ENCODE measurements around the gene SMARCA5. TPM values are rescaled to one million over a fixed set of nuclear protein-coding genes. Genes with fewer than 3 reads are reported as not detected.

The SMARCA5 gene
- total RNA-seq, 3 donors from 2014 or later: 59.2 to 66.5 (median 64.4) TPM

DNA sequence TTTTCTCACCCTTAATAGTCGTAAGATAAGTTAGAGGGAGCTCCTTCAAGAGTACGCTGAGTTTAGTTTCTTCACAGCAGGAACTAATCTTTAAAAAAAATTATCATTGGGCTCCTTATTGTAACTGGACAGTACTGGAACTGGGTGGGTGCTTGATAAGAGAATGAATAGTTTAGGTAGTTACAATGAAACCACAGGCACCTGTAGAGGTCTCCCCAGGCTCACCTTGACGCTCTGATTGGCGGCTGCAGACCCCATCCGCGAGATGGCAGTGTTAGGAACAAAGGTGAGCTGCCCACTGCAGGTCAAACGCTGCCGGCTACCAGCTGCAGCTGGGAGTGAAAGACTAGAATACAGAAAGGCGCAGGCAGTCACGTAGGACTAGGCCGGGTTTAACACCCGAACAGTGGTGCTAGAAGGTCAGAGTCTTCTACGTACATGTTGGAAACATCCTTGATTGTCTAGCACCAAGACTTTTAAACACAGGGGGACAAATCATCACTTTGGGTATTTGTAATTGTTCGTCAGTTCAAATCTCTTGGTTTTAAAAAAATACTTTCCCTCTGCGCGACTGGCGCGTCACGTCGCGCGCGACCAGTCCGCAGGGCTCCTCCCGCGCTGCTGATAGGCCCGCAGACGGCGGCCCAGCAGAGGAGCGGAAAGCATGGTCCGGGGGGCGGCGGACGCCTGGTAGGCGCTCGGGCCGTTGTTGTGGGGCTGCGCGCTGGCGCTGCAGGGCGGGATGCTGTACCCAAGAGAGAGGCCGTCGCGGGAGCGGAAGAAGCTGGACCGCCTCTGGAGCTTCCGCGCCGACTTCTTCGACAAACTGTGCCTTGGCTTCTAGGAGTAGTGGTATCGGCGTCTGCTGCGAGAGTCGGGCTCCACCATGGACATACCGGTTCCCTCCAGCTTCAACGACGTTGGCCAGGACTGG is 45.6 kb downstream of the SMARCA5 start:
- DNase-seq (peak; percentile 61), ATAC-seq (peak; percentile 91)
- H3K4me1 Mint-ChIP-seq (ENCODE audit: low read depth): peaks cover 16% of the 10 kb centered on the region
- H3K36me3 Mint-ChIP-seq (ENCODE audit: insufficient read depth): peaks cover 7% of the 10 kb centered on the region
- peak overlapping the region; percentile 84 for H3K4me3 Mint-ChIP-seq
- no peaks in the 10 kb centered on the region for H3K27me3 Mint-ChIP-seq (ENCODE audit: low read depth)
- H3K9me3 Mint-ChIP-seq: no peaks in the 10 kb centered on the region

DNA sequence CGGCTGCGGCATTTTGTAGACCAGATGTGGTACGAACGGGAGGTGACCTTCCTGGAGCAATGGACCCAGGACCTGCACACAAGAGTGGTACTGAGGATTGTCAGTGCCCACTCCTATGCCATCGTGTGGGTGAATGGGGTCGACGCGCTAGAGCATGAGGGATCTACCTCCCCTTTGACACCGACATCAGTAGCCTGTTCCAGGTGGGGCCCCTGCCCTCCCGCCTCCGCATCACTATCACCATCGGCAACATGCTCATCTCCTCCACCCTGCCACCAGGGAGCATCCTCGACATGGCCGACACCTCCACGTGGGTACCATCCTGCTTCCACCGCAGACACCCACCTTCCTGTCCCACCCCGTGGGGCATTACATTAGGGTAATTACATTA is 46.2 kb downstream of the SMARCA5 start:
- peaks cover 3% of the 10 kb centered on the region for H3K36me3 Mint-ChIP-seq (ENCODE audit: insufficient read depth)
- DNase-seq: peak; percentile 20

DNA sequence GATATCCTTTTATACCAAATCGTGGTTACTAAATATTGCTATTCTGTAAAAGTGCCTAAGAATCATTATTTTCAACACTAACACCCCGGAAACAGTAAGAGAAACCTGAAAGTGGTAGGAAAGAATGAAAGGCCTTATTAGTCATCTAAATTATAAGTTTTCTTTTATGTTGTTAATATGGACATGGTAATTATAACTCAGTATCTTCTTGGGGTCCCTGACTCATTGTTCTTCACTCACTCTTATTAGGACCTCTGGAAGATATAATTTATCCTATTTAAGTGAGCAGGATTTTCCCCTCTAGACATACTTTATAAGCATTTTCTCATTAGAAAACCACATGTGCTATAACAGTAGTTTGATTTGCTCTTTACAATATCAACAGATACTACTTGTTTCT is 51.0 kb downstream of the SMARCA5 start:
- Mint-ChIP-seq H3K27me3 (ENCODE audit: low read depth) (no peaks in the 10 kb centered on the region), H3K4me3 (no peak overlapping the region), H3K36me3 (ENCODE audit: insufficient read depth) (peaks cover 13% of the 10 kb centered on the region), H3K4me1 (ENCODE audit: low read depth) (peaks cover 7% of the 10 kb centered on the region), H3K9me3 (no peaks in the 10 kb centered on the region)
- ATAC-seq (peak; percentile 49 to 67), DNase-seq (no peak)

More for the DNA sequence above, 46.2 kb downstream of the SMARCA5 start:
- peak; percentile 9 to 13 for ATAC-seq
- Mint-ChIP-seq H3K27me3 (ENCODE audit: low read depth) (no peaks in the 10 kb centered on the region), H3K4me3 (peak overlapping the region; percentile 84), H3K4me1 (ENCODE audit: low read depth) (peaks cover 16% of the 10 kb centered on the region), H3K9me3 (no peaks in the 10 kb centered on the region)

DNA sequence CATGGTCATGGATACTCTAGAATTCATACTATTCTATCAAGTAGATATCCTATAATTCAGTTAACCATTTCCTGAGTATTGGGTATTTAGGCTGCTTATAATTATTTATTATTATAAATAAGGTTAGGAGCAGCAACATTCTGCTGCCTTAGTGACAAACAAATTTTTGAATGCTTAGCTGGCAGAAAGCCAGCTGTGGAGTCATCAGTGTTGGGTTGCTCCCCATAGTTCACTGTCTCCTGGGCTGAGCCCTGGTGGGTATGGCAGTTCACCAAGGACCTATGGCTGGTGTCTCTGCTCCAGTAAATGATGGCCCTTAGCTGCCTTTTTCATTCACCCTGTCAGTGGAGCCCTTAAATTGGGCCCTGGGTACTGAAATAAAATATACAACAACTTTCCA is 61.8 kb downstream of the SMARCA5 start:
- no peaks in the 10 kb centered on the region for H3K9me3 Mint-ChIP-seq
- no peak for ATAC-seq
- no peaks in the 10 kb centered on the region for H3K4me1 Mint-ChIP-seq (ENCODE audit: low read depth)
- no peaks in the 10 kb centered on the region for H3K27me3 Mint-ChIP-seq (ENCODE audit: low read depth)
- peaks cover 16% of the 10 kb centered on the region for H3K36me3 Mint-ChIP-seq (ENCODE audit: insufficient read depth)
- no peak overlapping the region for H3K4me3 Mint-ChIP-seq
- no peak for DNase-seq

DNA sequence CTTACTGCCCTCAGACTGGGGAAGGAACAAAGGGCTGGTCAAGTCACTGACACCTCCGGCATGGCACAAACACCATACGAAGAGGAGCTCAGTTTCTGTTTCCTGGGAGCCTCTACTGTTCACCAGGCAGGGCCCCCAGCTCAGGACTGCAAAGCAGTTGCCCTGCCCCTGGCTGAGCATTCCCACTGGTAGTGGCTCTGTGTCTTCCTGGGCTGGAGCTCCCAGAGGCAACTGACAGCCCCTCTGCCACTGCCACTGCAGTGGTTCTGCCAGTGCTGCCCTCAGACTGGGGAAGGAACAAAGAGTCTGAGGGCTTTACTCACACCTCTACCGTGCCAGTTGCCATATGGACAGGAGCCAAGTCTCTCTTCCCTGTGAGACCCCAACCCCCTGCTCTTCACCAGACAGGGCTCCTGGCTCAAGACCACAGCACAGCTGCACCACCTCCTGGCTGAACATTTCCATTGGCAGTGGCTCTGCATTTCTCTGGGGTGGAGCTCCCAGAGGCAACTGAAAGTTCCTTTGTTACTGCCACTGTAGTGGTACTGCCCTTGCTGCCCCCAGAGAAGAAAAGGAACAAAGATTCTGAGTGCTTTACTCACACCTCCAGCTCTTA is 67.9 kb downstream of the SMARCA5 start:
- H3K27me3 Mint-ChIP-seq (ENCODE audit: low read depth): no peaks in the 10 kb centered on the region
- DNase-seq (no peak), ATAC-seq (no peak)
- H3K4me3 Mint-ChIP-seq: no peak overlapping the region
- H3K4me1 Mint-ChIP-seq (ENCODE audit: low read depth): no peaks in the 10 kb centered on the region
- peaks cover 5% of the 10 kb centered on the region for H3K36me3 Mint-ChIP-seq (ENCODE audit: insufficient read depth)
- peaks cover 18% of the 10 kb centered on the region for H3K9me3 Mint-ChIP-seq

DNA sequence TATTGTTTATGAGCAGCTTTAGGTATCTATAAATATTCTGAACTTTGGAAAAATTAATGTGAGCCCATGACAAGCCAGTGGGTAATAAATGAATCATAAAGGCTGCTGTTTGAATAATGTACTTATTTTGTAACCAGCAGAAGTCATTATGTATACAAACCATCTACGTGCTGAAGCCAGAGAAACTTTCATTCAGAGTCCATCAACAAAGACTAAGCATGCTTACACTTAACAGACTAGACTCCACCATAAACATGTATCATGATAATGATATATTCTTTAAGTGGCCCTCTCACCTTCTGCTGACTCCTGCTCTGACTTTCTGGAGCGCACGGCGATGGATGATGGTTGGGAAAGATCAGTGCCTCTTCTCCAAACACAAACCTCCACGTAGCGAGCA is 72.0 kb downstream of the SMARCA5 start:
- peaks cover 31% of the 10 kb centered on the region for H3K9me3 Mint-ChIP-seq
- no peak for ATAC-seq
- H3K4me1 Mint-ChIP-seq (ENCODE audit: low read depth): no peaks in the 10 kb centered on the region

DNA sequence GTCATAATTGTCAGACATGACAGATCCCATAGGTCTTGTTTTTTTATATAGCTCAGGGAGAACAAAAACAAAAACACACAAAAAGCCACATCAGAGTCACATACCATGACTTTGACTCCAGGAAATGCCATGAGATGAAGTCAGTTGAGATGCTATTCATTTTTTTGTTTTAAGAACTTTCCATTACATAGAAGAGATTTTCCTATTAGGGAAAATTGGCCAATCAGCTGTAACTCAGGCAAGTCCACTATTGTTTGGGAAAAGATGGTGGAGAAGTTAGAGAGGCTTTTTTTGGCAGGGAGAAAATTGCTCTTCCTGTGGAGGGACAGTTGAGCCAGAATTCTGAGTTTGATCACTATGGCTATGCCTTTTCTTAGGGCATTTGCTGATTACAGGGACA is 72.6 kb downstream of the SMARCA5 start:
- Mint-ChIP-seq H3K4me3 (no peak overlapping the region), H3K9me3 (peaks cover 31% of the 10 kb centered on the region), H3K4me1 (ENCODE audit: low read depth) (no peaks in the 10 kb centered on the region), H3K36me3 (ENCODE audit: insufficient read depth) (peaks cover 4% of the 10 kb centered on the region), H3K27me3 (ENCODE audit: low read depth) (no peaks in the 10 kb centered on the region)
- no peak for DNase-seq
- ATAC-seq: no peak

More for the DNA sequence above, 72.0 kb downstream of the SMARCA5 start:
- no peak for DNase-seq
- no peaks in the 10 kb centered on the region for H3K27me3 Mint-ChIP-seq (ENCODE audit: low read depth)
- no peaks in the 10 kb centered on the region for H3K36me3 Mint-ChIP-seq (ENCODE audit: insufficient read depth)
- no peak overlapping the region for H3K4me3 Mint-ChIP-seq

DNA sequence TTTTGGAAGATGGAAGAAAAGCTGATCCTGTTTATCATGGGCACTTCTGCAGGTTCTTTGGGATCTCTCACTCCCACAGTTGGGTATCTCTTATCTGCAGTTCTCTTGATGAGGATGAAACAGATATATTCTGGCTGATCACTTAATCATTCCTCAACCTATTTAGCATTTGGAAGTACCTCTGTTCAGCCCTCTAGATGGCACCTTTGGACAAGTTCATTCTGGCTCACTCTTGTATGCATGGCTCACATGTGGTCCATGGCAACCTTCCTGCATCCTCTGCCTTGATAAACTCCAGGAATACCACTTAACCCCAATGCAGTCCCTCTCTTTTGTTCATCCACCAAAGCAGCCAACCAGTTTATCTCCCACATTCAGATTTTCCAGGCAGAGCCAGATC is 74.2 kb downstream of the SMARCA5 start:
- H3K9me3 Mint-ChIP-seq: peaks cover 28% of the 10 kb centered on the region
- DNase-seq (no peak), ATAC-seq (no peak)
- H3K27me3 Mint-ChIP-seq (ENCODE audit: low read depth): no peaks in the 10 kb centered on the region
- no peaks in the 10 kb centered on the region for H3K4me1 Mint-ChIP-seq (ENCODE audit: low read depth)
- H3K36me3 Mint-ChIP-seq (ENCODE audit: insufficient read depth): peaks cover 4% of the 10 kb centered on the region
- H3K4me3 Mint-ChIP-seq: no peak overlapping the region

DNA sequence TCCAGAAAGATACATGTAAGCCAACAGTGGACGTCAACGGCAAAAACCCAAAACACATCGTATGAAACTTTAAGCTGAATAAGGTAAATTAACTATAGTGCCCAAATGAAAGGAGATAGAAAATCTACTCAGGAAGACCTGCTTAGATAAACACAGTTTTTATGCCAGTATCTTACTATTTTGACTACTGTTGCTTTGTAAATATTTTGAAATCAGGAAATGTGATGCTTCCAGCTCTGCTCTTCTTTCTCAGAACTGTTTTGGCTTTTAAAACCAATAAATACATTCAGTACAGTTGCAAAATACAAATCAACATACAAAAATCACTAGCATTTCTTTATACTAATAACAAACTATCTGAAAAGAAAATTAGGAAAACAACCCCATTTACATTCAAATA is 83.8 kb downstream of the SMARCA5 start:
- DNase-seq (no peak), ATAC-seq (no peak)
- Mint-ChIP-seq H3K4me3 (no peak overlapping the region), H3K27me3 (ENCODE audit: low read depth) (peaks cover 5% of the 10 kb centered on the region), H3K4me1 (ENCODE audit: low read depth) (no peaks in the 10 kb centered on the region), H3K9me3 (peaks cover 10% of the 10 kb centered on the region), H3K36me3 (ENCODE audit: insufficient read depth) (peaks cover 4% of the 10 kb centered on the region)

DNA sequence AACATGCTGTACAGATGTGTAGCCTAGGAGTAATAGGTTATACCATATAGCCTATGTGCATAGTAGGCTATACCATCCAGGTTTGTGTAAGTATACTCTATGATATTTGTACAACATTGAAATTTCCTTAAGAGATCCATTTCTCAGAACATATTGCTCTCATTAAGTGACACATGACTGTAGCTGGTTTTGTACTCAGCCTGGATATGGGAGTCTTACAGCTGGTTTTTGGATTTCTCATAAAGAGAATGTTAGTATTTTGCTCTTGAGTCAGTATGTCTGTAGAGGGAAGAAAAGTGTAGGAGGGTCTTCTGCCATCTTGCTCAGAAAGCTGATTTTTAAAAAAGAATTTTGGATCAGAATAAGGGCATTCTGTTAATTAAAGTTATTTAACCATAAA is 85.3 kb downstream of the SMARCA5 start:
- Mint-ChIP-seq H3K4me3 (no peak overlapping the region), H3K4me1 (ENCODE audit: low read depth) (no peaks in the 10 kb centered on the region), H3K27me3 (ENCODE audit: low read depth) (peaks cover 5% of the 10 kb centered on the region), H3K9me3 (peaks cover 5% of the 10 kb centered on the region), H3K36me3 (ENCODE audit: insufficient read depth) (peaks cover 4% of the 10 kb centered on the region)
- DNase-seq: no peak
- no peak for ATAC-seq

DNA sequence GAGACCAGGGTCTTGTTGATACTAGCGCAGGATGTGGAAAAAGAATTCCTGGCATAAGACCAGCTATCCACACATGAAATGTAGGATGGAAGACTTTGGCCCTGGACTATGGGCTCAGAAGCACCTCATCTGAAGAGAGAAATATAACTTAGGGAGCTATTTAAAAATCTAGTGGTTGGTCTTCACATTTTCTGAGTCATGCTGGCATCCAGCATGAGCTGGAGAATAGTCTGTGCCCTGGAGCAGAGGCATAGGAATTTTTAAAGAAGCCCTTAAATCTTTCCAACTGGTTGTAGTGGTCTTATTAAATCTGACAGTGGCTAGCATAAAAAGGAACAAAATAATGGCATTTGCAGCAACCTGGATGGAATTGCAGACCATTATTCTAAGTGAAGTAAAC is 86.3 kb downstream of the SMARCA5 start:
- Mint-ChIP-seq H3K9me3 (no peaks in the 10 kb centered on the region), H3K4me3 (no peak overlapping the region), H3K4me1 (ENCODE audit: low read depth) (no peaks in the 10 kb centered on the region), H3K27me3 (ENCODE audit: low read depth) (no peaks in the 10 kb centered on the region), H3K36me3 (ENCODE audit: insufficient read depth) (no peaks in the 10 kb centered on the region)
- ATAC-seq (no peak), DNase-seq (no peak)

DNA sequence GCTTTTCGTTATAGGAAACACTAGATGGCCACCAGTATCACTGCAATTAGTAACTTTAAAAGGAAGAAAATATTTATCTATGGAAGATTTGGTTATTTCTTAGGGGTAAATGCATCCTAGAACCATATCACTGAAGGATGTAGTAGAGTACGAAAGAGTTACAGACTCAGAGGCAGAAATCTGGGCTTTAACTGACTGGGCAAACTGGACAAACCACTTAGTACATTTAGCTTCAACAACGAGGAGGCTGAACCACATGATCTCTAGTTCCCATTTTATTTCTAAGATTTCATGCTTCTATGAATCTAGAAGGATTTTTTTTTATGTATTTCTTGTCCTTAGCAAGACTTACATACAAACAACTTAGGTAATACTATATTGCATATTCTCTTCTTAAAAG is 93.0 kb downstream of the SMARCA5 start:
- Mint-ChIP-seq H3K36me3 (ENCODE audit: insufficient read depth) (no peaks in the 10 kb centered on the region), H3K9me3 (peaks cover 4% of the 10 kb centered on the region), H3K4me3 (no peak overlapping the region), H3K4me1 (ENCODE audit: low read depth) (no peaks in the 10 kb centered on the region), H3K27me3 (ENCODE audit: low read depth) (no peaks in the 10 kb centered on the region)
- DNase-seq (no peak), ATAC-seq (no peak)
